ENCODE measurements around the gene LARP4.
A peak's percentile ranks its signal among the peaks of the same experiment; 100 is the strongest.

DNA sequence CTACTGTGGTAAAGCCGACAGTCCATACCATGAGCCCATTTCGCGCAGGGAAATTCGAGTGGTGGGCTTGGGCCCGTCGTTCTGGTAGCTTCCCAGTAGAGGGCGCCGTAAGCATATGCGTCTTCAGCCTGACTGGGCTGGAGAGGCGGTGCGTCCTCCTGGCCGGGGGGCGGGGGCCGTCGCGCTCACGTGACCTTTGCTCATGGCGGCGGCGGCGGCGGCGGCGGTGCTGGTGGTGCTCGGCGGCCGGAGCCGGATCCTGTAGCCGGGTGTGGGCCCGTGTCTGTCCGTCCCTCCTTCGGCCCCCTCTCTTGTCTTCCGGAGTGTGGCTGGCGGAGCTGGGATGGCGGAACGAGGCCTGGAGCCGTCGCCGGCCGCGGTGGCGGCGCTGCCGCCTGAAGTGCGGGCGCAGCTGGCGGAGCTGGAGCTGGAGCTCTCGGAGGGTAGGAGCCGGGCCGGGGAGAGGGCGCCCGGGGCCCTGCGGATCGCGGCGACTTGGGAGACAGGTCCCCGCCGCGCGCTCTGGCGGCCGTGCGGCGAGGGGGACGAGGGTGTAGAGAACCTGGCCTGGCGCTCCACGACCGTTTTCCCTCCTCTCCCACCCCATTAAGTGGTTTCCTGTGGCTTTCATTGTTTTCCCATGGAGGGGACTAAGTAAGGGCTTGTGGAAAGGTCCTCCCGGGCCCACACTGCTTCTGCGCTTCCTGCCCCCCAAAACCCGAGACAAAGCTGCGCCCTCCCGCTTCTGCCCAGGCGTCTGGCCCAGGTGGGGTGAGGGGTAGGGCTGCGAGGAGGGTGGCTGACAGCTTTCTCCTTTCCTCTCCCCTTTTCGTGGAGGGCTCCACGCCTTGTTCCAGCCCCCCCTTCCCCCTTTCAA is 104.4 kb downstream of the LARP4 start, which contains the start of gene DIP2B:
- TF ChIP-seq CTCF (conservative IDR thresholded peaks at IDR 0.05; ENCODE audit: low read depth, low read length) (peak; percentile 84), EZH2 (IDR thresholded peaks at IDR 0.05; ENCODE audit: low read length, unreplicated experiment) (no peak), EZH2phosphoT487 (IDR thresholded peaks at IDR 0.05; ENCODE audit: borderline replicate concordance, low read length) (no peak)

Data from PC-3 (cell line).